DOHH2 (cell line): ENCODE data around the gene ITGAL.
"Not testable (repeated sequence)": the region's sequence is repeated elsewhere in the genome, so short reads cannot be mapped to it uniquely, and the experiment has no call there.

ENCODE experiments used
- H3F3A ChIP-seq: fragments of 200-600 bp; sonication (generic), shearing (Covaris generic); 2 replicates; pipeline ENCODE4 v1.6.0; 2016; ENCODE audit warnings: antibody characterized with exemption, mild to moderate bottlenecking; ENCODE audit not compliant: control insufficient read depth, insufficient read depth
- H3K27ac ChIP-seq: fragments of 200-600 bp; sonication (generic); 2 replicates; pipeline ENCODE4 v1.5.1; 2014; ENCODE audit warnings: low read depth, mild to moderate bottlenecking, low read length, moderate library complexity
- H3K27me3 ChIP-seq: fragments of 200-600 bp; sonication (generic); 2 replicates; pipeline ENCODE4 v1.6.1; 2014; ENCODE audit warnings: mild to moderate bottlenecking, low read length, mixed read lengths; ENCODE audit not compliant: control insufficient read depth
- H3K36me3 ChIP-seq: fragments of 200-600 bp; sonication (generic); 2 replicates; pipeline ENCODE4 v1.6.1; 2014; ENCODE audit warnings: mild to moderate bottlenecking, low read length, moderate library complexity, mixed read lengths; ENCODE audit not compliant: control insufficient read depth
- H3K4me1 ChIP-seq: fragments of 200-600 bp; sonication (generic); 2 replicates; pipeline ENCODE4 v1.6.1; 2014; ENCODE audit warnings: mild to moderate bottlenecking, low read length, mixed read lengths; ENCODE audit not compliant: control insufficient read depth
- H3K4me2 ChIP-seq: fragments of 200-600 bp; sonication (generic); 2 replicates; pipeline ENCODE4 v1.6.0; 2014; ENCODE audit warnings: mild to moderate bottlenecking, low read length, moderate library complexity
- H3K4me3 ChIP-seq: fragments of 200-600 bp; sonication (generic); 2 replicates; pipeline ENCODE4 v1.5.1; 2014; ENCODE audit warnings: mild to moderate bottlenecking, low read length, mixed read lengths
- H3K79me2 ChIP-seq: fragments of 200-600 bp; sonication (generic); 2 replicates; pipeline ENCODE4 v1.6.1; 2014; ENCODE audit warnings: mild to moderate bottlenecking, low read length, mixed read lengths; ENCODE audit not compliant: control insufficient read depth
- H3K9me2 ChIP-seq: fragments of 200-600 bp; sonication (generic); replicated peaks from 2 replicates; pipeline ENCODE4 v1.6.1; 2014; ENCODE audit warnings: mild to moderate bottlenecking, low read length, mixed read lengths; ENCODE audit not compliant: control insufficient read depth
- H3K9me3 ChIP-seq: fragments of 200-600 bp; sonication (generic); 2 replicates; pipeline ENCODE4 v1.6.1; 2014; ENCODE audit warnings: antibody characterized with exemption, low read length, mixed read lengths; ENCODE audit not compliant: control insufficient read depth, insufficient read depth
- H4K20me1 ChIP-seq: fragments of 200-600 bp; sonication (generic); 2 replicates; pipeline ENCODE4 v1.6.0; 2014; ENCODE audit warnings: low read depth, mild to moderate bottlenecking, antibody characterized with exemption, low read length, moderate library complexity; ENCODE audit not compliant: control insufficient read depth, insufficient read depth
- CTCF ChIP-seq: fragments of 200-600 bp; sonication (generic); IDR thresholded peaks from one replicate; pipeline ENCODE4 v1.5.1; 2014; ENCODE audit warnings: antibody characterized with exemption, mild to moderate bottlenecking, low read depth, low read length; ENCODE audit not compliant: poor library complexity, severe bottlenecking
- EZH2phosphoT487 ChIP-seq: fragments of 200-600 bp; sonication (generic); IDR thresholded peaks from 2 replicates; pipeline ENCODE4 v1.6.1; 2017; ENCODE audit warnings: borderline replicate concordance, mild to moderate bottlenecking, antibody characterized with exemption, low read length, moderate library complexity, mixed read lengths

The ITGAL gene

DNA sequence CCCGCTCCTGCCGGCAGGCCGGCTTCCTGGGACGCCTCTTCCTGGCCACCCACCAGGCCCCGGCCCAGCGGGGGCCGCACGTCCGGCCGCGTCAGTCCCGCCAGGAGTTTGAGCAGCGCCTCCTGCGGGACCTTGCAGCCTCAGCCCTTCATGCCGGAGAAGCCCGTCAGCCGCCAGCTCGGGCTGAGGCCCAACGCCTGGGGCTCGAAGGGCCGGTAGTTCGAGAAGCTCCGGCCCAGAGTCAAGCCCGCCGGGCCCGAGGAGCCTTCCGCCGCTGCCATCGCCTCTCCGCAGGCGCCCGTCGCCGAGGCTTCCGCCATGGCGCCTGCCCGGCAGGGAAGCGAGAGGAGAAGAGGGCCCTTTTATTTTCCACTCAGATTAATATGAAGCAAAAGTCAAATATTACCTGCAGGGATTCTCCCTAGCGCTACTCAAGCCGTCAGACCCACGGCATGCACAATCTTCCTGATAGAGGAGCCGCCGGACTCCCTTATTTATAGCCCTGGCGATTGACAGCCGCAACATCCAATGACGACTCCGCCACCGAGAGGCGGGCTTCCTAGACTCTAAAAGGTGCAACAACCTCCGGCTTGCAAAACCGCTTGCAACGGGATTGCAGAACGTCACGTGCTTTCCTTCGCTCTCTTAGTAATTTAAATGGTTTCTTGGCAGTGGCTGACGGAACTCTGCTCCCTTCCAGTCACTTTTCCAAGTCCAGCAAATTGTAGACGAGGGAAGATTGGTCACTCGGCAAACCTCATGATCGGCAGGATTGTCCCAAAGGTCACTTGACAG lies 26.9 kb upstream of the ITGAL start, which contains the start of gene SEPHS2:
Gene SEPHS2, minus strand, starts transcription at position 467 of the 795 bp plus-strand sequence. Its CDS starts 147 bp downstream, at position 320.
- Histone ChIP-seq H3K27me3 (no peaks in the 10 kb centered on the region), H3K4me2 (peak within 1 kb of the TSS; percentile 96), H4K20me1 (peaks cover 21% of the 10 kb centered on the region), H3K79me2 (peaks cover 42% of the 10 kb centered on the region), H3K36me3 (peaks cover 33% of the 10 kb centered on the region), H3K9me3 (no peaks in the 10 kb centered on the region), H3K4me3 (peak within 1 kb of the TSS; percentile 91), H3F3A (peaks cover 34% of the 10 kb centered on the region), H3K4me1 (peaks cover 58% of the 10 kb centered on the region), H3K9me2 (no peaks in the 10 kb centered on the region), H3K27ac (peak within 1 kb of the TSS; percentile 76)
- TF ChIP-seq CTCF, result peak; percentile 59
- no peak for TF ChIP-seq EZH2phosphoT487

- peaks cover 37% of the 10 kb centered on the region for H3F3A ChIP-seq
- no peaks in the 10 kb centered on the region for H3K27me3 ChIP-seq
- no peaks in the 10 kb centered on the region for H3K9me3 ChIP-seq
- peak overlapping the region; percentile 91 for H3K4me3 ChIP-seq
- H3K9me2 ChIP-seq, result no peaks in the 10 kb centered on the region
- no peak for TF ChIP-seq CTCF
- TF ChIP-seq EZH2phosphoT487, result no peak
- H4K20me1 ChIP-seq, result peaks cover 21% of the 10 kb centered on the region
- peak overlapping the region; percentile 96 for H3K4me2 ChIP-seq
- H3K27ac ChIP-seq, result peak overlapping the region; percentile 76; the same call in 1 of the 2 replicates
- H3K4me1 ChIP-seq, result peaks cover 59% of the 10 kb centered on the region
- peaks cover 42% of the 10 kb centered on the region for H3K79me2 ChIP-seq
- H3K36me3 ChIP-seq, result peaks cover 33% of the 10 kb centered on the region
Measured at GRCh38 chr16:30446203-30446595, 26.3 kb upstream of the ITGAL start.

GRCh38 chr16:30447512-30448226 lies 24.9 kb upstream of the ITGAL start:
- H3K27ac ChIP-seq, result no peak overlapping the region
- H3K27me3 ChIP-seq, result no peaks in the 10 kb centered on the region
- no peak for TF ChIP-seq EZH2phosphoT487
- peaks cover 43% of the 10 kb centered on the region for H3F3A ChIP-seq
- H4K20me1 ChIP-seq, result peaks cover 21% of the 10 kb centered on the region
- no peaks in the 10 kb centered on the region for H3K9me3 ChIP-seq
- H3K79me2 ChIP-seq, result peaks cover 43% of the 10 kb centered on the region
- no peaks in the 10 kb centered on the region for H3K9me2 ChIP-seq
- H3K4me1 ChIP-seq, result peaks cover 72% of the 10 kb centered on the region
- H3K4me3 ChIP-seq, result no peak overlapping the region
- H3K4me2 ChIP-seq, result no peak overlapping the region
- H3K36me3 ChIP-seq, result peaks cover 30% of the 10 kb centered on the region

- TF ChIP-seq EZH2phosphoT487 (no peak), CTCF (no peak)
- Histone ChIP-seq H3K36me3 (peaks cover 16% of the 10 kb centered on the region), H3K27ac (no peak overlapping the region), H3K79me2 (peaks cover 41% of the 10 kb centered on the region), H3K9me2 (no peaks in the 10 kb centered on the region), H3K9me3 (no peaks in the 10 kb centered on the region), H3K4me3 (no peak overlapping the region), H3F3A (peaks cover 36% of the 10 kb centered on the region), H4K20me1 (peaks cover 11% of the 10 kb centered on the region), H3K4me2 (no peak overlapping the region), H3K4me1 (peaks cover 73% of the 10 kb centered on the region), H3K27me3 (no peaks in the 10 kb centered on the region)
Measured at GRCh38 chr16:30449116-30449435, 23.5 kb upstream of the ITGAL start.

GRCh38 chr16:30452709-30453580 lies 19.6 kb upstream of the ITGAL start:
- H3K27me3 ChIP-seq, H3K9me3 ChIP-seq, H3K36me3 ChIP-seq, H3K9me2 ChIP-seq, H4K20me1 ChIP-seq: not testable (repeated sequence)
- Histone ChIP-seq H3K4me2 (peak overlapping the region; percentile 76), H3K4me1 (peaks cover 93% of the 10 kb centered on the region), H3K4me3 (peak overlapping the region; percentile 69), H3F3A (peaks cover 36% of the 10 kb centered on the region), H3K79me2 (peaks cover 50% of the 10 kb centered on the region), H3K27ac (peak overlapping the region; percentile 97)
